ENCODE measurements around the gene MYO1B. TPM values are rescaled to one million over a fixed set of nuclear protein-coding genes. Genes with fewer than 3 reads are reported as not detected.

Gene MYO1B
- polyA plus RNA-seq, 2 donors, result 12.9 to 25.6 TPM

GRCh38 chr2:191222952-191223351 is 22.3 kb upstream of the MYO1B start:
- Histone ChIP-seq H3K9me3 (ENCODE audit: control insufficient read depth in 2 of 2, insufficient read depth in 1 of 2, low read depth in 1 of 2, low read length in 1 of 2) (no peaks in the 10 kb centered on the region), H3K4me3 (ENCODE audit: low read depth in 1 of 2, low read length in 2 of 2) (no peak overlapping the region), H3K4me1 (ENCODE audit: control insufficient read depth in 2 of 2, insufficient read depth in 2 of 2, low read length in 1 of 2) (peaks cover 0 to 4% of the 10 kb centered on the region in 2 donors), H3K27ac (ENCODE audit: low read depth in 2 of 2, low read length in 1 of 2) (no peak overlapping the region), H3K36me3 (ENCODE audit: control insufficient read depth in 2 of 2, insufficient read depth in 2 of 2, low read length in 1 of 2) (no peaks in the 10 kb centered on the region), H3K27me3 (ENCODE audit: control insufficient read depth in 1 of 2, insufficient read depth in 2 of 2, low read length in 2 of 2) (no peaks in the 10 kb centered on the region)
- 88 to 95% methylated on average over 3 of the region's 3 CpGs for WGBS, 2 donors

DNA sequence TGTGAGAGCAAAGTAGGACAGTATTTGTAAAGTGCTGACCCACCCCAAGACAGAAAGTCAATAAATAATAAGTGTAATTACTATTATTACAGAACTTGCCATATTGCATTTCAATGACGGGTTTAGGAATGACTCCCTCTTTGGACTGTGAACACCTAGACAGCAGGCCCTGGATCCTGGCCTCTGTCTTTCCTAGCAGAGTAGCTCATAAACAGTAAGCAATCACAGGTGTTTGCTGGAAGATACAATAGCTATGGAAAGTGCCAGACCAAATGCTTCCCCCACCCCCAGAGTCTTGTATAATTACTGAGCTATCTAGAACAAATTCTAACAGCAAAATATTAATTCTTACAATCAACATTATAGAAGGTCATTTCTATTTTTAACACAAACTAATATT is 20.1 kb upstream of the MYO1B start:
- 83 to 92% methylated on average over 1 of the region's 1 CpG for WGBS, 2 donors
- Histone ChIP-seq H3K4me3 (ENCODE audit: low read depth in 1 of 2, low read length in 2 of 2) (no peak overlapping the region), H3K27ac (ENCODE audit: low read depth in 2 of 2, low read length in 1 of 2) (no peak overlapping the region), H3K4me1 (ENCODE audit: control insufficient read depth in 2 of 2, insufficient read depth in 2 of 2, low read length in 1 of 2) (peaks cover 0 to 4% of the 10 kb centered on the region in 2 donors), H3K36me3 (ENCODE audit: control insufficient read depth in 2 of 2, insufficient read depth in 2 of 2, low read length in 1 of 2) (no peaks in the 10 kb centered on the region), H3K9me3 (ENCODE audit: control insufficient read depth in 2 of 2, insufficient read depth in 1 of 2, low read depth in 1 of 2, low read length in 1 of 2) (no peaks in the 10 kb centered on the region), H3K27me3 (ENCODE audit: control insufficient read depth in 1 of 2, insufficient read depth in 2 of 2, low read length in 2 of 2) (no peaks in the 10 kb centered on the region)

DNA sequence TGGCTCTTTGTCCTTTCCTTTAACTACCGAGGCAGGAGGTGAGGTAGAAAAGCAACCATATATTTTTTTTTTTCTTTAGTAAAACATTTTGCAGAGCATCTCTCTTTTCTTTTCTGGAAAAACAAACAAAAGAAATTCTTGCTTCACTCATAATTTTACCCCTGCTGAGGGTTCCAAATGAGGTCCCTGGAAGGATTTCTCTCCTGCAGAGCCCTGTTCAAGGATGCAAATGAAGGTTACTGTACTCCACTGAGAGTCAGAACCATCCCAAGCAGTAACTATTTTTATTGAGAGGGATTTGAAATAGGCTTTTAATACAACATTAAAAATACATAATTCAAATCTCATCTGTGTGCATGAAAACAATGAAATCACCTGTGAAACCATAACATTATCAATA is 19.5 kb upstream of the MYO1B start:
- Histone ChIP-seq H3K27me3 (ENCODE audit: control insufficient read depth in 1 of 2, insufficient read depth in 2 of 2, low read length in 2 of 2) (no peaks in the 10 kb centered on the region), H3K4me3 (ENCODE audit: low read depth in 1 of 2, low read length in 2 of 2) (no peak overlapping the region), H3K27ac (ENCODE audit: low read depth in 2 of 2, low read length in 1 of 2) (no peak overlapping the region), H3K9me3 (ENCODE audit: control insufficient read depth in 2 of 2, insufficient read depth in 1 of 2, low read depth in 1 of 2, low read length in 1 of 2) (no peaks in the 10 kb centered on the region), H3K36me3 (ENCODE audit: control insufficient read depth in 2 of 2, insufficient read depth in 2 of 2, low read length in 1 of 2) (no peaks in the 10 kb centered on the region), H3K4me1 (ENCODE audit: control insufficient read depth in 2 of 2, insufficient read depth in 2 of 2, low read length in 1 of 2) (peaks cover 0 to 4% of the 10 kb centered on the region in 2 donors)
- WGBS, 2 donors, result 52 to 73% methylated on average over 1 of the region's 1 CpG

- Histone ChIP-seq H3K27ac (ENCODE audit: low read depth in 2 of 2, low read length in 1 of 2) (no peak overlapping the region), H3K9me3 (ENCODE audit: control insufficient read depth in 2 of 2, insufficient read depth in 1 of 2, low read depth in 1 of 2, low read length in 1 of 2) (no peaks in the 10 kb centered on the region), H3K27me3 (ENCODE audit: control insufficient read depth in 1 of 2, insufficient read depth in 2 of 2, low read length in 2 of 2) (no peaks in the 10 kb centered on the region), H3K36me3 (ENCODE audit: control insufficient read depth in 2 of 2, insufficient read depth in 2 of 2, low read length in 1 of 2) (no peaks in the 10 kb centered on the region), H3K4me1 (ENCODE audit: control insufficient read depth in 2 of 2, insufficient read depth in 2 of 2, low read length in 1 of 2) (peaks cover 0 to 4% of the 10 kb centered on the region in 2 donors), H3K4me3 (ENCODE audit: low read depth in 1 of 2, low read length in 2 of 2) (no peak overlapping the region)
- 28 to 44% methylated on average over 2 of the region's 2 CpGs for WGBS, 2 donors
These were observed 19.0 kb upstream of the MYO1B start for GRCh38 chr2:191226196-191226595.

GRCh38 chr2:191228333-191228732 is 16.9 kb upstream of the MYO1B start:
- H3K36me3 ChIP-seq (ENCODE audit: control insufficient read depth in 2 of 2, insufficient read depth in 2 of 2, low read length in 1 of 2), result no peaks in the 10 kb centered on the region
- 76 to 81% methylated on average over 2 of the region's 2 CpGs for WGBS, 2 donors
- no peaks in the 10 kb centered on the region for H3K9me3 ChIP-seq (ENCODE audit: control insufficient read depth in 2 of 2, insufficient read depth in 1 of 2, low read depth in 1 of 2, low read length in 1 of 2)
- no peak overlapping the region for H3K4me3 ChIP-seq (ENCODE audit: low read depth in 1 of 2, low read length in 2 of 2)
- no peak overlapping the region for H3K27ac ChIP-seq (ENCODE audit: low read depth in 2 of 2, low read length in 1 of 2)
- H3K27me3 ChIP-seq (ENCODE audit: control insufficient read depth in 1 of 2, insufficient read depth in 2 of 2, low read length in 2 of 2), result no peaks in the 10 kb centered on the region
- no peaks in the 10 kb centered on the region for H3K4me1 ChIP-seq (ENCODE audit: control insufficient read depth in 2 of 2, insufficient read depth in 2 of 2, low read length in 1 of 2)

- no peaks in the 10 kb centered on the region for H3K9me3 ChIP-seq (ENCODE audit: control insufficient read depth in 2 of 2, insufficient read depth in 1 of 2, low read depth in 1 of 2, low read length in 1 of 2)
- H3K27ac ChIP-seq (ENCODE audit: low read depth in 2 of 2, low read length in 1 of 2), result no peak overlapping the region
- no peaks in the 10 kb centered on the region for H3K36me3 ChIP-seq (ENCODE audit: control insufficient read depth in 2 of 2, insufficient read depth in 2 of 2, low read length in 1 of 2)
- no peaks in the 10 kb centered on the region for H3K4me1 ChIP-seq (ENCODE audit: control insufficient read depth in 2 of 2, insufficient read depth in 2 of 2, low read length in 1 of 2)
- WGBS, 2 donors, result 50 to 59% methylated on average over 6 of the region's 6 CpGs
- H3K27me3 ChIP-seq (ENCODE audit: control insufficient read depth in 1 of 2, insufficient read depth in 2 of 2, low read length in 2 of 2), result no peaks in the 10 kb centered on the region
- no peak overlapping the region for H3K4me3 ChIP-seq (ENCODE audit: low read depth in 1 of 2, low read length in 2 of 2)
These were observed 16.3 kb upstream of the MYO1B start for GRCh38 chr2:191228861-191229260.

- no peaks in the 10 kb centered on the region for H3K36me3 ChIP-seq (ENCODE audit: control insufficient read depth in 2 of 2, insufficient read depth in 2 of 2, low read length in 1 of 2)
- H3K27me3 ChIP-seq (ENCODE audit: control insufficient read depth in 1 of 2, insufficient read depth in 2 of 2, low read length in 2 of 2), result no peaks in the 10 kb centered on the region
- no peak overlapping the region for H3K4me3 ChIP-seq (ENCODE audit: low read depth in 1 of 2, low read length in 2 of 2)
- WGBS, 2 donors, result 60 to 64% methylated on average over 5 of the region's 5 CpGs
- H3K4me1 ChIP-seq (ENCODE audit: control insufficient read depth in 2 of 2, insufficient read depth in 2 of 2, low read length in 1 of 2), result no peaks in the 10 kb centered on the region
- H3K27ac ChIP-seq (ENCODE audit: low read depth in 2 of 2, low read length in 1 of 2), result no peak overlapping the region
- H3K9me3 ChIP-seq (ENCODE audit: control insufficient read depth in 2 of 2, insufficient read depth in 1 of 2, low read depth in 1 of 2, low read length in 1 of 2), result no peaks in the 10 kb centered on the region
These were observed 15.0 kb upstream of the MYO1B start for GRCh38 chr2:191230174-191230573.

GRCh38 chr2:191231995-191232394 is 13.2 kb upstream of the MYO1B start:
- H3K9me3 ChIP-seq (ENCODE audit: control insufficient read depth in 2 of 2, insufficient read depth in 1 of 2, low read depth in 1 of 2, low read length in 1 of 2), result no peaks in the 10 kb centered on the region
- H3K4me1 ChIP-seq (ENCODE audit: control insufficient read depth in 2 of 2, insufficient read depth in 2 of 2, low read length in 1 of 2), result no peaks in the 10 kb centered on the region
- H3K36me3 ChIP-seq (ENCODE audit: control insufficient read depth in 2 of 2, insufficient read depth in 2 of 2, low read length in 1 of 2), result no peaks in the 10 kb centered on the region
- no peak overlapping the region for H3K4me3 ChIP-seq (ENCODE audit: low read depth in 1 of 2, low read length in 2 of 2)
- H3K27ac ChIP-seq (ENCODE audit: low read depth in 2 of 2, low read length in 1 of 2), result no peak overlapping the region
- no peaks in the 10 kb centered on the region for H3K27me3 ChIP-seq (ENCODE audit: control insufficient read depth in 1 of 2, insufficient read depth in 2 of 2, low read length in 2 of 2)
- WGBS, 2 donors, result 40 to 43% methylated on average over 2 of the region's 2 CpGs

- H3K27ac ChIP-seq (ENCODE audit: low read depth in 2 of 2, low read length in 1 of 2), result no peak overlapping the region
- H3K4me1 ChIP-seq (ENCODE audit: control insufficient read depth in 2 of 2, insufficient read depth in 2 of 2, low read length in 1 of 2), result no peaks in the 10 kb centered on the region
- WGBS, 2 donors, result 74% methylated on average over 5 of the region's 5 CpGs
These were observed 11.7 kb upstream of the MYO1B start for GRCh38 chr2:191233533-191233932.

DNA sequence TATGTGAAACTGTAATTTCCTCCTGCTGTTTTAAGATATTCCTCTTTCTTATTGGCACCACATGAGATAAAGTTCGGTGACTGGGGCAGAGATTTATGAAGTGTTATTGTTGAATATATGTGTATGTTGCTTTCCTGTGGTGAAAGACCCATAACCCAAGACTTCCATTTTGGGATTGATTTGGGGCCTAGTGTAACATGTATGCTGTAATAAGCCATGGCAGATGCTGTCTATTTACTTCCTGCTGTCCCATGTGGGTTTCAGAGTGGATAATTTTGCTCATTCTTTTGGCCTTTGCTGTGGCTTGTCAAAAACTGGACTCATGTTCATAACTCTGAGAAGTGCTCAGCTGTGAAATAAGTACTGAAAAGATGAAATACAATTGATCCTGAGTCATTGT is 10.8 kb upstream of the MYO1B start:
- no peak overlapping the region for H3K4me3 ChIP-seq (ENCODE audit: low read depth in 1 of 2, low read length in 2 of 2)
- no peak overlapping the region for H3K27ac ChIP-seq (ENCODE audit: low read depth in 2 of 2, low read length in 1 of 2)
- WGBS, 2 donors, result 80 to 90% methylated on average over 1 of the region's 1 CpG
- H3K36me3 ChIP-seq (ENCODE audit: control insufficient read depth in 2 of 2, insufficient read depth in 2 of 2, low read length in 1 of 2), result no peaks in the 10 kb centered on the region
- no peaks in the 10 kb centered on the region for H3K27me3 ChIP-seq (ENCODE audit: control insufficient read depth in 1 of 2, insufficient read depth in 2 of 2, low read length in 2 of 2)
- H3K4me1 ChIP-seq (ENCODE audit: control insufficient read depth in 2 of 2, insufficient read depth in 2 of 2, low read length in 1 of 2), result no peaks in the 10 kb centered on the region
- H3K9me3 ChIP-seq (ENCODE audit: control insufficient read depth in 2 of 2, insufficient read depth in 1 of 2, low read depth in 1 of 2, low read length in 1 of 2), result no peaks in the 10 kb centered on the region

More at GRCh38 chr2:191233533-191233932, 11.7 kb upstream of the MYO1B start:
- Histone ChIP-seq H3K4me3 (ENCODE audit: low read depth in 1 of 2, low read length in 2 of 2) (no peak overlapping the region), H3K36me3 (ENCODE audit: control insufficient read depth in 2 of 2, insufficient read depth in 2 of 2, low read length in 1 of 2) (no peaks in the 10 kb centered on the region), H3K27me3 (ENCODE audit: control insufficient read depth in 1 of 2, insufficient read depth in 2 of 2, low read length in 2 of 2) (no peaks in the 10 kb centered on the region), H3K9me3 (ENCODE audit: control insufficient read depth in 2 of 2, insufficient read depth in 1 of 2, low read depth in 1 of 2, low read length in 1 of 2) (no peaks in the 10 kb centered on the region)
